Activated CD4-positive, CD25-positive, alpha-beta regulatory T cell (primary cell): ENCODE results near the gene MAP3K19.
"Not testable (repeated sequence)": the region's sequence is repeated elsewhere in the genome, so short reads cannot be mapped to it uniquely, and the experiment has no call there.

ENCODE experiments used
- DNase-seq, 4 experiments: peaks; one replicate each; lab custom pipeline; 2025; lab: John Stamatoyannopoulos, UW

The MAP3K19 gene

DNA sequence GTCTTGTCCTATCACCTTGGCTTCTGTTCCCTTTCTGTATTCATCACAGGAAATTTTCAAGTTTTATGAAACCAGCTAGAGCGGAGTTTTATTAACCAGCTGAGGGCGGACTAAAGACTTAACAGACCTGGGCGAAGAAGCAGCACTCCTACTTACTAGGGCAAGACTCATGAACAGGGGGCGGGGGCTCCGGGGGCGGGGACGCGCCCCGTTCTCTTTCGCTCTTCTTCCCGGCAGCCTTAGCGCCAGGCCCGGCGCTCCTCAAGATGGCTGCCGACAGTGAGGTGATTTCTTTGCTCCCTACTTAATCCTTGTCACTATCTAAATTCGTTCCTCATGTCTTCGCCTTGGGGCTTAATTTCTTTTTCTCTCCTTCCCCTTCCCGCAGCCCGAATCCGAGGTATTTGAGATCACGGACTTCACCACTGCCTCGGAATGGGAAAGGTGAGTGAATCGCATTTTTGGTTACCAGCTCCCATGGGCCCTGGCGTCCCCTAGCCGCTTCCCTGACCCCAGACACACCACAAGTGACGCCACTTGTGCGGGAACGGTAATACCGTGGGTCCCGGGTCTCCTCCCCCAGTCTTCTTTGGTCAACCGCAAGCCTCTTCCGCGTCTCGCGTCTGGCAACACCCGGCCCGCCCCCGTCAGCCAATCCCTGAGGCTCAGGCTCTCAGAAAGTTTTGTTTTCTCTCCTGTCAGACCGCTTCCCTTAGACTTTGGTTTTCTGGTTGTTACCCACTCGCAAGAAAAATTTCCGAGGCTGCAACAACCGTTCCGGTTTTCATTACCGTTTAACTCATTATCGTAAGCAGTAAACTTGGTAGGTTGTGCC lies 5.0 kb upstream of the MAP3K19 start, which contains the start of gene RAB3GAP1:
Gene RAB3GAP1 (plus strand): TSS at position 251 of the 835 bp plus-strand sequence. CDS start 16 bp downstream, at position 267.
- peak; percentile 61 to 75 (median 69) for DNase-seq

DNA sequence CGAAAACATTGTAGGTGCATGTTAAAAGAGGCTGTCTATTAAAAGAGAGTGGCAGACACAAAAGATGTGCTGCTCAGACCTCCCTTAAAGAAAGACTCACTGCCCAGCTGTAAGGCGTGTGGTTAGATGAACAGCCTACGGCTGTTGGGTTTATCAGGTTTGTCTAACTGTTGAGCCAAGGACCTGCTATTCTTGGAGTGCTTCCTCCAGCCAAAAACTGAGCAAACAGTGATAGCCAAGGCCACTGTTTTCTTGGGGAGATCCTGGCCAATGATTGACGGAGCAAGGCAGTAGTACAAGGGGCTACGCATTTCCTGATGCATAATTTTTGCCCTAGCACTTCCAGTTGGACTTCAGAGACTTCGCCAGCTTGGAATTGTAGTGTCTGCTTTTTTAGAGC lies 3.4 kb upstream of the MAP3K19 start:
- no peak for DNase-seq

DNA sequence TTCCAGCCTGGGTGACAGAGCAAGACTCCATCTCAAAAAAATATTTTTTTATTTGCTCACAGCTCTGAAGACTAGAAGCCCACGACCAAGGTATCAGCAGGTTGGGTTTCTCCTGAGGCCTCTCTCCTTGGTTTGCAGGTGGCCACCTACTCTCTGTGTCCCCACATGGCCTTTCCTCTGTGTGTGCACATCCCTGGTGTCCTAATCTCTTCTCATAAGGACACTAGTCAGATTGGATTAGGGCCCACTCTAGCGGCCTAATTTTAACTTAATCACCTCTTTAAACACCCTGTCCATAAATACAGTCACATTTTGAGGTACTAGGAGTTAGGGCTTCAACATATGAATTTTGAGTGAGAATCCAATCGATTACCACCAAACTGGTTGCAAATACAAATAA lies 2.9 kb upstream of the MAP3K19 start:
- DNase-seq, result no peak

DNA sequence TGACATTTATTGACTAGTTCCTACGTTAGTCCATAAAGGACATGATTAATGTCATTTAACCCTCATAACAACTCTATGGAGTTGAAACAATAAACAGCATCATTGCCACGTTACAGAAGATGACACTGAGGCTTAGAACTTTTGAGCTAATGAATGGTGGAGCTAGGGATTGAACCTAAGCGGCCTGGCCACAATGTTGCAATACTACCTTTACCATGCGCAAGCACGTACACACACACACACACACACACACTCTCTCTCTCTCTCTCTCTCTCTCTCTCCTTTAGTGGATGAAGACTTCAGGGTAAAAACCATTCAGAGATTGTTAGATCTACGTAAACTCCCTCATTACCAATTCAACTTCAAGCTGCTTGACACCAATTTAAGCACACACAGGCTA lies 875 bp upstream of the MAP3K19 start:
- DNase-seq, result no peak

DNA sequence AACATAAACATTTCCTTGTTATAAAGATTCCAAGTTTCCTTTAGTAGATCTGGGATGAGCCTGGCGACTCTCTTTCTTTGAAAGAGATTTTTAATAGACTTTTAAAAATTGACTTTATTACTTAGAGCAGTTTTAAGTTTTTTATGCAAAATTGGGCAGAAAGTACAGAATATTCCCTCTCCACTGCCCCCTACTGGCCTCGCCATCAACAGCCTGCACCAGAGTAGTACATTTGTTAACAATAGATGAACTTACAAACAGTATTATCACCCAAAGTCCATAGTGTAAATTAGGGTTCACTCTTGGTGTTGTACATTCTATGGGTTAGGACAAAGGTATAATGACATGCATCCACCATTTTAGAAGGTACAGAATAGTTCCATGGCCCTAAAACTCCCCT lies 3.9 kb downstream of the MAP3K19 start:
- no peak for DNase-seq

DNA sequence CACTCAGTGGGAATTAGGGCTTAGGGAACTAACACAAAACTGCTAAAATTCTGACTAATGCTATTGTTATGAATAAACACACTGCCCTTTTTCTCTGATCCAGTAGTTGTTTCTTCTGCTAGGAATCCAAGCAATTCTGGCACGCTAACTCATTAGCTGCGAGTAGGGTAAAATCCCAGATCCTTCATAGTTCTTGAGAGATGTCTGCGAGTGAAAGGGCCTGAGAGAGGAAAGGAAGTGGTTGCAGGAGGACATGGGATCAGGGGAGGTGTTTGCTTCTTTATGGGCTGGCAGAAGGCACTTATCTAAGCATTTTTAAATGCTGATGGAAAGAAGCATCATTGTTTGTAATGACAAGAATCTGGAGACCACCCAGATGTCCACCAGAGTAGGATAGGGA lies 9.4 kb downstream of the MAP3K19 start:
- DNase-seq, result no peak

DNA sequence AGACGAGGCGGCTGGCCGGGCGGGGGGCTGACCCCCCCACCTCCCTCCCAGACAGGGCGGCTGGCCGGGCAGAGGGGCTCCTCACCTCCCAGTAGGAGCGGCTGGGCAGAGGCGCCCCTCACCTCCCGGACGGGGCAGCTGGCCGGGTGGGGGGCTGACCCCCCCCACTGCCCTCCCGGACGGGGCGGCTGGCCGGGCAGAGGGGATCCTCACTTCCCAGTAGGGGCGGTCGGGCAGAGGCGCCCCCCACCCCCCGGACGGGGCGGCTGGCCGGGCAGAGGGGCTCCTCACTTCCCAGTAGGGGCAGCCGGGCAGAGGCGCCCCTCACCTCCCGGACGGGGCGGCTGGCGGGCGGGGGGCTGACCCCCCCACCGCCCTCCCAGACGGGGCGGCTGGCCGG lies 14.0 kb downstream of the MAP3K19 start:
- not testable (repeated sequence) for DNase-seq

DNA sequence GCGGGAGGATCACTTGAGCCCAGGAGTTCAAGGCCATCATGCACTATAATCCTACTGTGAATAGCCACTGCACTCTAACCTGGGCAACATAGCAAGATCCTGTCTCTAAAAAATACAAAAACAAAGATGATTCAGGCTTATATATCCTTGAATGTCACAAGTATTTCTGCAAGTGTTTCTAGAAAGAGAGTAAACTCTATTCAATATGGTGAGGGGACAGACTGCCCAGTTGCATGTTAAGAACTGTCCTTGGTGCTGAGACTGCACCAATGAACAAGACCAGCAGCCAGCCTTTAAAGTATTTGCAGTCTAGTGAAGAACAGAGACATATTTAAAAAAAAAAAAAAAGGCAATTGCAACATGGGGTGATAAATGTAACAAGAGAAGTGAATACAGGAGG lies 16.4 kb downstream of the MAP3K19 start:
- DNase-seq, result no peak

DNA sequence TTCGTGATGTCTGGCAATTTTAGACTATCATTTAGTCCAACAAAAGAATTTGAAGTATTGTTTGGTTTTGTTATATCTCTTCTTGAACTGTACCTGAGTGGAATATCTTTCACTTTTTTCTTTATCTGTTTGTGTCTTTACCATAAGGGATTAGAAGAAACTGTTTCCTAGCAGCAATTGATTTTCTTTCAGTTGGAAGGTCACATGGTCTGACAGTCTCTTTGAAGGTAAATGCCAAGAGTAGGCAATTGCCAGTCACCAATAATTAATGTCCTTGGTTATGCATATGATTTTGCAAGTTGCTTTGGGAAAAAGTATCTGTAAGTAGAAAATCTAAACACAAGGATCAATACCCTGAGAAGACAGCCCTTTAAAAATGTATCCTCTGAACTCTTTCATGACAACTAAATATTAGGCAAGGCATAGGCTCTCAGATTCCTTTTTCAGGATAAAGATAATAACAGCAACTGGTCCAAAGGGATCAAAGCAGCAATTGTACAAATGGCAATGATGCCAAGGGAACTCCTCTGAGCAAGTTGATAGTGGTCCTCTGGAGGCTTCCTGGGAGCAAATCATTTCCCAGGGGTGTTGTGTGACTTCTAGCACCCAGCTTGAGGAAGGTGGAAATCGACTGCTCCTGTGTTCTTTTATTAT lies 17.6 kb downstream of the MAP3K19 start:
- DNase-seq, result no peak

DNA sequence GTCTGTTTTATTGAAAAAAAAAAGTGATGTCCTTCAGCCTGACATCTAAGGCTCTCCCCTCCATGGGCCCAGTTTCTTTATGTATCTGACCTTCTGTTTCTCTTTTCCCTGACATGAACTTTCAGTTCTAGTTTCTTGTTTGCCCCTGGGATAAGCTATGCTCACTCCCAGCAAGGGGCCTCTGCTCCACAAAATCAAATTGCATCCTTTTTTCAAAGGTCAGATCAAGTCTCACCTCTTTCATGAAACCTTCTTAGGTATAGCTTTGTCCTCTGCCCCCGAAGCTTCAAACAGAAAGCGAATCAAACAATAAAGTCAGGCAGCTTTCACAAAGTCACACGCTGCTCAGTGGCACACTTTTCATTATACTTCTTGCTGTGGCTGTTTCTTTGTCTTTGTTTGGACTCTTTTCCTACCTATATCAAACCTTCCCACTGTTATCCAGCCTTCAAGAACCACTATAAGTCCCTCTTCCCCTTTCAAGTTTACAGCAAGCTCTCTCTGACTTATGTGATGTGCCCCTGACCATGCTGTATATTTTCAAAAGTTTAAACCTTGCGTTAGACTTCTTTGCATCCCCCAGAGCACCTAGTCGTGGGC lies 23.3 kb downstream of the MAP3K19 start:
- no peak for DNase-seq

DNA sequence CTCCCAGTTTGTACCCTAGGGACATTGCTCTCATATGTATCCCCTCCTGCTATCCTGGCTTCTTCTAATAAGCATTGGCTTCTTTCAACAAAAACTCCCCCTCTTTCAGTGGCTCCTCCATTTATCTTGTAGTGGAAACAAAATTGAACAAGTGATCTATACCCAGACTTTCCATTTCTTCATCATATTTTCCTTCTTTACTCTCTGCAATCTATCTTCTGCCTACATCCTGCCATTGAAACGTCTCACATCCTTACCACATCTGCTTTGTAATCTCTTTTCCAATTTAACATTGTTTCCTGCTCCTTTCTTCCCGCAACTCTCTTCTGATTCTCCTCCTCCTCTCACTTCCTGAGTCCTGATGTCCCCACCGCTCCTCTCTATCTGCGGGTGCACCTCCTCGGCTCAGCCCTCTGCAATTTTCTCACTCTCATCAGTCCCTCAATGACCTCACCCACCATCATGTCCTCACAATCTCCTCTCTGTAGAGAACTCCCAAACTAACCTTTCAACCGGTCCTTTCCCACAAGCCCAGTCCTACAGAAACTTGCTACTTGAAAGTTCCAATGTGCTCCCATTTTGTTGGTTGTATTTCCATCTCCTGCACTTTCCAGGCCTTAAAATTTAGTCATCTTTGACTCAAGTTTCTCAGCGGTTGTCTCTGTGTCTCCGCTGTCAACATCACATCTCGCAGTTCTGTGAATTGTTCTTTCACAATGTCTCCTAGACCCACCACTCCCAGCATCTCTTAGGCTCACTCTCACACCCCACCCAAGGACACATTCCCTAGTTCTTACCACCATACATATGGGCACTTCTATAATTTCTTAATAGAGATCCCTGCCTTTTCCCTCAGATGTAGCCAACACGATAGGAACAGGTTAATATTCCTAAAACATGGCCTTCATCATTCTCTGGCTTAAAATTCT lies 24.0 kb downstream of the MAP3K19 start:
- DNase-seq, result no peak

DNA sequence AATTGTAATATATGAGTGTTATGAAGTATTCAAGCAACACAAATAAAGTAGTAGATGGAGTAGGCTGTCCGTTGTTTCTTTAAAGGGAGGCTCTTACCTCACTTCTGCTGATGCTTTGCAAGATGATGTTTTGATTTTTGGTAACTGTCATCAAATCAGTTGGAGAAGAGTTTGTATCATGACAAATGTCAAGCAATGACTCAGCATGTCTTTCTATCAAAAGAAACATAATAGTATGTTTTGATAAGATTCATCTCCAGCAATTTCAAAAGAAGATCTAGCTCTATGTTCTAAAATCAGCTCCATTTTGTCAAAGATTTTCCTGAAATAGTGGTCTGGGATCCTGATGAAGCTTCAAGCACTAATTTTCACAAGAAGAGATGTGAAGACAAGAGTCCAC lies 25.6 kb downstream of the MAP3K19 start:
- no peak for DNase-seq

DNA sequence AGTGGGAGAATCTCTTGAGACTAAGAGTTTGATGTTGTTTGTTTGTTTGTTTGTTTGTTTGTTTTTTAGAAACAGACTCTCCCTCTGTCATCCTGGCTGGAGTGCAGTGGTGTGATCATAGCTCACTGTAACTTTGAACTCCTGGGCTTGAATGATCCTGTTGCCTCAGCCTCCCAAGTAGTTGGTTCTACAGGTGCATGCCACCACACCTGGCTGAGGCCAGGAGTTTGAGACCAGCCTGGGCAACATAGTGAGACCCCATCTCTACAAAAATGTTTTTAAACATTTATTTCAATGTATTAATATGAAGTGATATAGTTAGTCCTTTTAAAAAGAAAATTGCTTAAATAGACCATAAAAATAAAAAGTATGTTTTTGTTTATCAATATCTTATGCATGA lies 35.6 kb downstream of the MAP3K19 start:
- DNase-seq, result no peak

DNA sequence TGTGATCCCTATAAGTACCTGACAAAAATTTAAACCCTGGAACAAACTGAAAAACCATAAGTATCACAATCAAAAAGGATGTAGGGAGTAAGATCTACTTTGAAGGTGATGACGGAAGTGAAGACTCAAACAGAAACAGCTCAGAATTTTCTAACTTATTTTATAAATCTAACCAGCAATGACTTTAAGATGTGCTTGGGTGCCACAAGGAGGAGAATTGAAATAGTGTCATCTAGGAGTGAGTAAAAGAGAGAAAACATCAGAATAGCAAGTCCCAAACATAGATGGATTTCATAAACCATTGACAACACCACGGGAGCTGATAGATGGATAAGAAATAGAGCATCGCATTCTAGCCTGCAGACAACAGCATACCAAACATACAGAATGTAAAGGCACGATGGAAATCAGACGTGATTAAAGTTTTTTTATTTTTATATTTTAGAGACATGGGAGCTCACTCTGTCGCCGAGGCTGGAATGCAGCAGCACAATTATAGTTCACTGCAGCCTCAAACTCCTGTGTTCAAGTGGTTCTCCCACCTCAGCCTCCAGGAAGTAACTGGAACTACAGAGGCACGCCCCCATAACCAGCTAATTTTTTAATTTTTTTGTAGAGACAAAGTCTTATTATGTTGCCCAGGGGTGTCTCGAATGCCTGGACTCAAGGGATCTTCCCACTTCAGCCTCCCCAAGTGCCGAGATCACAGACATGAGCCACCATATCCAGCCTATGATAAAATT lies 36.9 kb downstream of the MAP3K19 start:
- no peak for DNase-seq

DNA sequence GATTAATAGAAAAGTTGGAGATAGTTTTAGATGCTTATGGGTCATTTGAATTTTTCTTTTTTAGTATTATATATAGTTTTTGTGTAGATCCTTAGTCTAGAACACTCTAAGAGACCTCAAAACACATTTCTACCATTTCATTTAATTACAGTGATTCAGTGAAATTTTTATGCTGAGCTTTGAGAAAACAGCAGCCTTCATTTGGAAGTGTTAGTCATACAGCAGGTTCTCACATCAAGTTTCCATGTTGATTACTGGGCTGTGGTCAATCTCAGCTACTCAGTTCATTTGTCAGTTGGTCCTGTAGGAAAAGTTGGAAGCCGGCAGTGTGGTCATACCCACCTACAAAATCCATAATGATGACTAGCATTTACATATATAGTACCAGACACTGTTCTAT lies 37.9 kb downstream of the MAP3K19 start:
- no peak for DNase-seq

DNA sequence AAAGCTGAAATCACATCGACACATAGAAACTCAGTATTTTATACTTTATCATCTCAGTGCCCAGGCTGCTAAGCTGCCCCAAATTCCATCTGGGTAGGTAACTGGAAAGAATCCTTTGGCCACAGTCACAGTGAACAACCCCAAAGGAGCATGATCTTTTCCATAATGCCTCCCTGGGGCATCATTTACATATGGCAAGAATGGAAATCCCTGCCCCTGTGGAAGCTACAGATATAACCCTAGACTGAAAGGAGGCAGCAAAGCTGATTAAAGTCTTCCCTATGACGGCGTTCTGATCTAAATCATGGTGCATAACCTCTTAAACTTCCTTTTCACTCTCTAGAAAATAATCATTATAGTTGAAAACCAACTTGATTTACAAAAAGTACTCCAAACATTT lies 41.5 kb downstream of the MAP3K19 start:
- no peak for DNase-seq

DNA sequence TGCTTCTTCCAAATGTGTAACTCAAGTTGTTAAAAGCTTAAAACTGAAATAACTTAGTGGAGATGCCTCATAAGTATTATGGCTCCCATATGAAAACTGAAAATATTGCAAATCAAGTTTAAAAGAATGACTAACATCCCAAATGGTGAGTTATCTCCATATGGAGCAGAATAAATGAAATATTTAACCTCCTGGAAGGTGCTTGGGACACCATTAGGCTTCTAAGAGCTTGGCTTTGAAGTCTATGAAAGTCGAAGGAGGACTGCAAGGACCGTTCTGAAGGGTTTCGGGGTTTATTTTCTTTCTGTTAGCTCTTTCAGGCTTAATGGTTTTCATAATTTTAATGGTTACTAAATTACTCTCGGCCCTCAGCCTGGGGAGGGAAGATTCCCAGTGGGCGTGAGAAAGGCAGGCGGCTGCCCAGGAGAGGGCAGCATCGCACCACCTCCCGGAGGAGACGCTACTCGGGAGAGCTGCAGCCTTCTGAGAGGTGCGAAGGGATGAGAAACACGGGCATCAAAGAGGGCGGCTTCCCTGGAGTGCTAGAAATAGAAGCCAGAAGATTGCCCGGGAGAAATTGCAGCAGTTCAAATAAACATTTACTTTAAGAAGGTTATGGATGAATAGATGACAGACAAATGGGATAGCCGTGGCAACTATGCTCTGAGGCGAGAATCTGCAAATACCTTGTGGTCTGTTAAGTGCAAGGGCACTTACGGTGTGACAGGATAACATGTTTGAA lies 43.1 kb downstream of the MAP3K19 start:
- DNase-seq, result peak; percentile 15 to 53 (median 42)

DNA sequence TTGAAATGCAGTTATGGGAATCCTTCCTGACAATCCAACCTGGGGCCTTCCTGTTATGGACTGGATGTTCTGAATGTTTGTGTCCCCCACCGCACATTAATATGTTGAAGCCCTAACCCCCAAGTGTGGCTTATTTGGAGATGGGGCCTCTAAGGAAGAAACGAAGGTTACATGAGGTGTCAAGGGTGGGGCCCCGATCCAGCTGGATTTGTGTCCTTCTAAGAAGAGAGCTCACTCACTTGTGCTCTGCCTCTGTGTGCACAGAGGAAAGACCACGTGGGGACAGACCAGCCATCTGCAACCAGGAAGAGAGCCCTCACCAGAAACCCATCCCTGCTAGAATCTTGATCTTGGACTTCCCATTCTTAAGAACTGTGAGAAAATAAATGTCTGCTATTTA lies 44.4 kb downstream of the MAP3K19 start:
- DNase-seq, result no peak

DNA sequence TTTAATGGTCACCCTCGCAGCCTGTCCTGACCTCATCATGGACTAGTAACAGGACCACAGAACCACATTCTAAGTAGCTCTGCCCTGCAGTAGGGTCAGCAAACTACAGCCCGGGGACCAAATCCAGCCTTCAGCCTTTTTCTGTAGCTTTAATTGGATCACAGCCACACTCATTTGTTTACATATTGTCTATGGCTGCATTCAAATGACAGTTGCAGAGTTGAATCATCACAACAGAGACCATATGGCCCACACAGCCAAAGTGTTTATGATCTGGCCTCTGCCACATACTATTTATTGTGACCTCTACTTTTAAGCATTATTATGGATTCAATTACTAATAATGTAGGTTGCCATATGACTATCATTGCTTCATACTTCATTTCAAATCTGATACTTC lies 47.7 kb downstream of the MAP3K19 start:
- no peak for DNase-seq

DNA sequence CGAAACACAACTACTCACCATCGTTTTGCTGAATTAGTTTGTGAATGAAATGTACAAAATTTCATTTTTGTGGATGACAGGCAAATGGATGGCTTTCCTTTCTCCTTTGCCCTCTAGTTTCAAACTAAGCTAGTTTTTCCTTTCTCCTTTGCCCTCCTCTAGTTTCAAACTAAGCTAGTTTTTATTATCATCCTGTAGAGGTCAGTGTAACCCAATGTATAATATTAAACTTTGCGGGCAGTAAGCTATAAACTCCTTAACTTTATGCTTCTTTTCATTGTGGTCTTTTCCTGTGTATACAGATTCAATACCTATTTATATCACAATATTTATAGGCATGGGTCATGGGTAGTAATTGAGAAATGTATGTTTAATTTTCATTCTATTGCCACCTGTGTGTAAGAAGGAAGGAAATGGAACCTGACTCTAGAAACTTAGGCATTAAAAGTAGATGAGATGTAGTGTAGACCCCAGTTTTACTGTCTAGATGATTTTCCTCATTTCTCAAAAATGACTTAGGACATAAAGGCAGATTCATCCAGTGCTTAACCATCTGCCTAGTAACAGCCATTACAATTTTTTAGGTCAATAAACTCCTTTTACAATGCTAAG lies 58.1 kb downstream of the MAP3K19 start:
- DNase-seq, result no peak
